GM19455 (cell line): ENCODE data around the gene KREMEN2.
"Not testable (repeated sequence)": the region's sequence is repeated elsewhere in the genome, so short reads cannot be mapped to it uniquely, and the experiment has no call there.

Source experiments
- ATAC-seq: cut with Tn5 transposase; IDR thresholded peaks from one replicate; pipeline ENCODE4 v1.9.1; 2021; ENCODE audit not compliant: unreplicated experiment

Gene KREMEN2

GRCh38 chr16:2938206-2938605 lies 25.9 kb upstream of the KREMEN2 start:
- no peak for ATAC-seq

- ATAC-seq, result no peak
Observed at GRCh38 chr16:2939968-2940367, 24.1 kb upstream of the KREMEN2 start.

- no peak for ATAC-seq
Observed at GRCh38 chr16:2942045-2942444, 22.0 kb upstream of the KREMEN2 start.

- ATAC-seq, result not testable (repeated sequence)
Observed at GRCh38 chr16:2943716-2944115, 20.4 kb upstream of the KREMEN2 start.

GRCh38 chr16:2946649-2947048 lies 17.4 kb upstream of the KREMEN2 start:
- no peak for ATAC-seq

- no peak for ATAC-seq
Observed at GRCh38 chr16:2948807-2949704, 15.0 kb upstream of the KREMEN2 start.

- ATAC-seq, result no peak
Observed at GRCh38 chr16:2949705-2950352, 14.2 kb upstream of the KREMEN2 start.

- no peak for ATAC-seq
Observed at GRCh38 chr16:2950353-2950724, 13.7 kb upstream of the KREMEN2 start.

- no peak for ATAC-seq
Observed at GRCh38 chr16:2950773-2951172, 13.3 kb upstream of the KREMEN2 start.

GRCh38 chr16:2952679-2953078 lies 11.4 kb upstream of the KREMEN2 start:
- no peak for ATAC-seq

GRCh38 chr16:2953706-2954627 lies 10.1 kb upstream of the KREMEN2 start:
- ATAC-seq, result no peak

- ATAC-seq, result no peak
Observed at GRCh38 chr16:2954656-2955381, 9.3 kb upstream of the KREMEN2 start.

- no peak for ATAC-seq
Observed at GRCh38 chr16:2955438-2955778, 8.7 kb upstream of the KREMEN2 start.

- no peak for ATAC-seq
Observed at GRCh38 chr16:2955779-2956578, 8.1 kb upstream of the KREMEN2 start.

GRCh38 chr16:2956579-2956956 lies 7.5 kb upstream of the KREMEN2 start:
- no peak for ATAC-seq

GRCh38 chr16:2959206-2959605 lies 4.9 kb upstream of the KREMEN2 start:
- ATAC-seq, result no peak

- no peak for ATAC-seq
Observed at GRCh38 chr16:2960183-2961010, 3.7 kb upstream of the KREMEN2 start.

GRCh38 chr16:2962334-2963073 lies 1.6 kb upstream of the KREMEN2 start:
- no peak for ATAC-seq
